ENCODE data around the gene NCAPH2.

DNA sequence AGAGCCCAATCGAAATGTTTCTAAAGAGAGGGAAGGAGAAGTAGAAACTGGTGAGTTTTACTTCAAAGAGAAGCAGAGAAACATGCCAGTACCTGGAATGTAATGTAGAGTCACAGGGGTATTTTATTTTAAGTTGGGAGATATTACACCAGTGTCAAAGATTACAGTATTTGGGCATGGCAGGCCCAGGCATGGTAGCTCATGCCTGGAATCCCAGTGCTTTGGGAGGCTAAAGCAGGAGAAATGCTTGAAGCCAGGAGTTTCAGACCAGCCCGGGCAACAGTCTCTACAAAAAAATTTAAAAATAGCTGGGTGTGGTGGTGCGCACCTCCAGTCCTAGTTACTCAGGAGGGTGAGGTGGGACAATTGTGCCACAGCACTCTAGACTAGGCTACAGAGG lies 52.0 kb downstream of the NCAPH2 start:
- TF ChIP-seq POLR2A (IDR thresholded peaks at IDR 0.05; ENCODE audit: low read length): no peak
- no peak for TF ChIP-seq GATA1 (IDR thresholded peaks at IDR 0.05; ENCODE audit: low read depth, low read length)

Data from erythroblast (primary cell).